Right atrium auricular region (tissue), 2 donors: ENCODE measurements around the gene RPA1. TPM values are rescaled to one million over a fixed set of nuclear protein-coding genes. Genes with fewer than 3 reads are reported as not detected.
"Not testable (repeated sequence)": the region's sequence is repeated elsewhere in the genome, so short reads cannot be mapped to it uniquely, and the experiment has no call there.

Experiments used
- DNase-seq: peaks from one replicate; pipeline ENCODE4 v3.0.0-alpha.2; 2019; ENCODE audit warnings: low spot score
- H3K27ac ChIP-seq, 2 donors: fragments of 200-600 bp; sonication (generic); 1 replicate in 1 of 2; 2 replicates in 1 of 2; pipeline ENCODE4 v1.5.1; 2016 to 2019
- H3K27me3 ChIP-seq, 2 donors: fragments of 200-600 bp; sonication (generic); one replicate each; pipeline versions ENCODE4 v1.5.1 to v1.6.0; 2017 to 2019
- H3K36me3 ChIP-seq: fragments of 200-600 bp; sonication (generic); one replicate; pipeline ENCODE4 v1.5.1; 2016
- H3K4me1 ChIP-seq, 2 donors: fragments of 200-600 bp; sonication (generic); one replicate each; pipeline versions ENCODE4 v1.5.1 to v1.6.0; 2017 to 2019
- H3K4me3 ChIP-seq, 2 donors: fragments of 200-600 bp; sonication (generic); 1 replicate in 1 of 2; 2 replicates in 1 of 2; pipeline ENCODE4 v1.5.1; 2017 to 2019; ENCODE audit warnings: mild to moderate bottlenecking in 1 of 2, moderate library complexity in 1 of 2
- H3K9me3 ChIP-seq, 2 donors: fragments of 200-600 bp; sonication (generic); one replicate each; pipeline ENCODE4 v1.5.1; 2019
- CTCF ChIP-seq, 2 donors: fragments of 200-600 bp; sonication (generic); IDR thresholded peaks; one replicate each; pipeline ENCODE4 v1.5.1; 2019; ENCODE audit warnings: antibody characterized with exemption in 2 of 2
- total RNA-seq, 2 donors: library from RNA; depleted of rRNA; stranded (reverse); fragments of >200 nt; gene quantifications; one replicate each; pipeline ENCODE4 v1.1.0, GENCODE V29; 2016

RPA1 gene
- total RNA-seq, 2 donors from 2014 or later = 20.9 to 26.9 TPM

GRCh38 chr17:1843947-1844346 is 14.1 kb downstream of the RPA1 start:
- H3K36me3 ChIP-seq = peaks cover 32% of the 10 kb centered on the region
- peaks cover 4 to 13% of the 10 kb centered on the region in 2 donors for H3K4me1 ChIP-seq
- TF ChIP-seq CTCF (IDR thresholded peaks at IDR 0.05) = no peak
- no peak overlapping the region for H3K27ac ChIP-seq
- no peaks in the 10 kb centered on the region for H3K9me3 ChIP-seq
- no peak overlapping the region for H3K4me3 ChIP-seq
- DNase-seq = no peak
- H3K27me3 ChIP-seq = no peaks in the 10 kb centered on the region

GRCh38 chr17:1847191-1847590 is 17.4 kb downstream of the RPA1 start:
- no peak for DNase-seq
- H3K4me3 ChIP-seq = no peak overlapping the region
- no peaks in the 10 kb centered on the region for H3K9me3 ChIP-seq
- peaks cover 4 to 13% of the 10 kb centered on the region in 2 donors for H3K4me1 ChIP-seq
- H3K27ac ChIP-seq = peak overlapping the region; percentile 55 to 62
- TF ChIP-seq CTCF (IDR thresholded peaks at IDR 0.05) = no peak
- H3K27me3 ChIP-seq = no peaks in the 10 kb centered on the region
- peaks cover 32% of the 10 kb centered on the region for H3K36me3 ChIP-seq

- Histone ChIP-seq H3K27me3 (no peaks in the 10 kb centered on the region), H3K27ac (no peak overlapping the region), H3K9me3 (no peaks in the 10 kb centered on the region), H3K4me1 (peaks cover 4 to 6% of the 10 kb centered on the region in 2 donors), H3K4me3 (no peak overlapping the region), H3K36me3 (peaks cover 20% of the 10 kb centered on the region)
- no peak for DNase-seq
- TF ChIP-seq CTCF (IDR thresholded peaks at IDR 0.05) = no peak
Observed at GRCh38 chr17:1852327-1852726, 22.5 kb downstream of the RPA1 start.

GRCh38 chr17:1853698-1854097 is 23.9 kb downstream of the RPA1 start:
- no peak for DNase-seq
- H3K27ac ChIP-seq = no peak overlapping the region
- H3K4me1 ChIP-seq = no peaks in the 10 kb centered on the region
- no peak overlapping the region for H3K4me3 ChIP-seq
- no peaks in the 10 kb centered on the region for H3K9me3 ChIP-seq
- no peaks in the 10 kb centered on the region for H3K27me3 ChIP-seq
- no peak for TF ChIP-seq CTCF (IDR thresholded peaks at IDR 0.05)
- peaks cover 25% of the 10 kb centered on the region for H3K36me3 ChIP-seq

- DNase-seq, H3K27me3 ChIP-seq, H3K27ac ChIP-seq, H3K4me1 ChIP-seq, H3K4me3 ChIP-seq, H3K9me3 ChIP-seq: not testable (repeated sequence)
- H3K36me3 ChIP-seq = peaks cover 34% of the 10 kb centered on the region
Observed at GRCh38 chr17:1856462-1856861, 26.7 kb downstream of the RPA1 start.

GRCh38 chr17:1860978-1861377 is 31.2 kb downstream of the RPA1 start:
- DNase-seq = no peak
- H3K4me1 ChIP-seq = no peaks in the 10 kb centered on the region
- H3K9me3 ChIP-seq = no peaks in the 10 kb centered on the region
- no peaks in the 10 kb centered on the region for H3K27me3 ChIP-seq
- peak overlapping the region in 1 of 2 donors; percentile 39 for H3K27ac ChIP-seq
- H3K36me3 ChIP-seq = peaks cover 14% of the 10 kb centered on the region
- no peak for TF ChIP-seq CTCF (IDR thresholded peaks at IDR 0.05)
- H3K4me3 ChIP-seq = no peak overlapping the region
